SW480 (cell line): ENCODE results near the gene SERPINB10.

Source experiments
- DNase-seq: peaks from one replicate; pipeline ENCODE4 v3.0.0-alpha.2; 2016; ENCODE audit warnings: low spot score

The SERPINB10 gene, protein sequence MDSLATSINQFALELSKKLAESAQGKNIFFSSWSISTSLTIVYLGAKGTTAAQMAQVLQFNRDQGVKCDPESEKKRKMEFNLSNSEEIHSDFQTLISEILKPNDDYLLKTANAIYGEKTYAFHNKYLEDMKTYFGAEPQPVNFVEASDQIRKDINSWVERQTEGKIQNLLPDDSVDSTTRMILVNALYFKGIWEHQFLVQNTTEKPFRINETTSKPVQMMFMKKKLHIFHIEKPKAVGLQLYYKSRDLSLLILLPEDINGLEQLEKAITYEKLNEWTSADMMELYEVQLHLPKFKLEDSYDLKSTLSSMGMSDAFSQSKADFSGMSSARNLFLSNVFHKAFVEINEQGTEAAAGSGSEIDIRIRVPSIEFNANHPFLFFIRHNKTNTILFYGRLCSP

GRCh38 chr18:63907664-63908063 is at the start of gene SERPINB10:
SERPINB10 (plus strand) TSS chr18:63907958; CDS start chr18:63915511, 7,553 bp downstream.
- DNase-seq: no peak

DNA sequence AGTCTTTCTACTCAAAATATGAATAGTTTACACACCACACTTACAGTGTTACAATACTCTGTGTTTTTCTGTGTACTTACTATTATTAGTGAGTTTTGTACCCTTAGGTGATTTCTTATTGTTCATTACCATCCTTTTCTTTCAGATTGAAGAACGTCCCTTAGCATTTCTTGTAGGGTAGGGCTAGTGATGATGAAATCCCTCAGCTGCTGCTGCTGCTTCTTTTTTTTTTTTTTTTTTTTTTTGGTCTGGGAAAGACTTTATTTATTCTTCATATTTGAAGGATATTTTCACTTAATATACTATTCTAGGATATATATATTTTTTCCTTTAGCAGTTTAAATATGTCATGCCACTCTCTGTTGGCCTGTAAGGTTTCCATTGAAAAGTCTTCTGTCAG is 49.3 kb upstream of the SERPINB10 start:
- DNase-seq: no peak

DNA sequence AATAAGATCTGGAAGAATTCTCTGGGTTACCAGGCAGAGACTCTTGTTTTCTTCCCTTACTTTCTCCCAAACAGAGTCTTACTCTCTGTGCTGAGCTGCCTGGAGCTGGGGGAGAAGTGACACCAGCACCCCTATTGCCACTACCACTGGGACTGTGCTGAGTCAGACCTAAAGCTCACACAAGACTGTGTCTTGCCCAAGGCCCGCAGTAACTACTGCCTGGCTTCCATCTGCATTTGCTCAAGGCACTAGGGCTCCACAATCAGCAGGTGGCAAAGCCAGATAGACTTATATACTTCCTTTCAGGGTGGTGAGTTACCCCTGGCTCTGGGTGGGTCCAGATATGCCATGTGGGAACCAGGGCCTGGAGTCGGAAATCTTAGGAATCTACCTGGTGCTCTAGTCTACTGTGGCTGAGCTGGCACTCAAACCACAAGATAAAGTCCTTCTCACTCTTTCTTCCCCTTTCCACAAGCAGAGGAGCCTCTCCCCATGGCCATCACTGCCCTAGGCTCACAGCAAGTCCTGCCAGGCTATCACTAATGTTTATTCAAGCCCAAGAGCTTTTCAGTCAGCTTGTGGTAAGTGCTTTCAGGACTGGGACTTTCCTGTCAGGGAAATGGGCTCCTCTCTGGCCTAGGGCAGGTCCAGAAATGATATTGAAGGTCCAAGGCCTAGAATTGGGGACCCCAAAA is 47.8 kb upstream of the SERPINB10 start:
- no peak for DNase-seq

DNA sequence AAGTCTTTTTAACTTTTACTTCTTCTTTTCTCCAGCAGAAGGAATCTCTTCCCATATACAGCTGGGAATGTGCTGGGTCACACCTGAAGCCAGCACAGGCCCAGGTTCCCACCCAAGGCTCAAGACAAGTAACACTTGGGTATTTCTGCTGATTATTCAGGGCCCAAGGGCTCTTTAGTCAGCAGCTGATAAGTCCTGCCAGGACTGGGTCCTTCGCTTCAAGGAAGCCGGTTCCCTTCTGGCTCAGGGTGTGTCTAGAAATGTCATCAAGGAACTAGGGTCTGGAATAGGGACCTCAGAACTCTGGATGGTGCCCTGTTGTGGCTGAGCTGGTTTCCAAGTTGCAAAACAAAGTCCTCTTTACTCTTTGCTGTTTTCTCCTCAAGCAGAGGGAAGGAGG is 47.2 kb upstream of the SERPINB10 start:
- DNase-seq: no peak

DNA sequence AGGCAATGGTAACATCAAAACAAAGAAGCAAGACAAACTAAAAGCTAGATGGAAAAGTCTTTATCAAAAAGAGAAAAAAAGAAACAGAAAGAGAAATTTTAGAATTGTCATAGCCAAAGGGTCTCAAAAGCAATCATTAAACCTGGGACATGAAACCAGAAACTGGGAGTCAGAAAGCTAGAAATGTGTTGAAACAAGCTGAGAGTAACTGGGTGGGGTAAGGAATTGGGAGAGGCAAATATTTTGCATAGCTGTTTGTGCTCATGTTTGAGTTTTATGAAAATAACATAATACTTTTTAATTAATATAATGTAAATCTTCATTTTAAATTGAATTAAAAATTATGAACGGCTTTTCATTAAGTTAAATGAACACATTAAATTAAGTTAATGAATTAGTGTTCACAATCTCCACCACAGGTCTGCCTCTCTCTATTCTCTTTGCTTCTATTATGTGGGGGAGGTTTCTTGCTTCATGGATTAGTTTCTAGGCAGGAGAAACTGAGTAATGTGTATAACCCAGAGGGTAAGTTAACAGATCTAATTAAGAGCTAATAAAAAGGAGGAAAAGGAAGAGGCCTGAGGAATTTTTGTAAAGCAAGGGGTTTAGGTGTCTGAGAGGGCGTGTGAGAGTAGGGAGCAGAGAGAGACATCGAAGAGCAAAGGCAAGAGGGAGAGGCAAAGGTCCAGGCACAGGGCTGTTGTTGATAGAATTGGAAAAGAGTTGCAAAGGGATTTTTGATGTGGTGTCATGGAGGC is 40.2 kb upstream of the SERPINB10 start:
- no peak for DNase-seq

DNA sequence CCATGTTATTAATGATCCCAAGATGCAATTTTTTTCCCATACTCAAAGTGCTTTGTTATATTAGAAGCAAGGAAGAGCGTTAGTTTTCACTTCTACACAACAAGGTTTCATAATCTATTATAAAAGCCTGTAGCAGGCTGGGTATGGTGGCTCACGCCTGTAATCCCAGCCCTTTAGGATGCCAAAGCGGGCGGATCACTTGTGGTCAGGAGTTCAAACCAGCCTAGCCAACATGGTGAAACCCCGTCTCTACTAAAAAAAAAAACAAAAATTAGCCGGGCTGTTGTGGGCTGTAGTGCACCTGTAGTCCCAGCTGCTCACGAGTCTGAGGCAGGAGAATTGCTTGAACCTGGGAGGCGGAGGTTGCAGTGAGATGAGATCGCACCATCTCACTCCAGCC is 39.2 kb upstream of the SERPINB10 start:
- no peak for DNase-seq

DNA sequence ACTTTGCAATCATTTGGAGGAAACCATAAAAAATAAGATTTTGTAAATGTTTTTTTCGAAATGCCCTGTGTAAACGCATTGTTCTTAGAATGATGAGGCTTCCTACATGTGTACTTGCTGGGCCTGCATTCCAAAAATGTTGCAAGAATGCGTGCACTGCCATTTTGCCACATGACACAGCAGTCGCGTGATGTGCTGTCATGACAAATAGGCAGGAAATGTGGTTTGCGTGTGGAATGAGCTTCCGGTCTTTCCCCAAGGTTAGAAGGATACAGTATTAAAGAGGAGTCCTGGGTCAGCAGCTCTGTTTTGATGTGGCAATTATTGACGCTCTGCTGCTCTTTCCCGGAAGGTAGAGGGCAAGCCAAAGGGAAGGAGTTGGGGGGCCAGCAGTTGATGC is 38.4 kb upstream of the SERPINB10 start:
- DNase-seq: peak; percentile 7

DNA sequence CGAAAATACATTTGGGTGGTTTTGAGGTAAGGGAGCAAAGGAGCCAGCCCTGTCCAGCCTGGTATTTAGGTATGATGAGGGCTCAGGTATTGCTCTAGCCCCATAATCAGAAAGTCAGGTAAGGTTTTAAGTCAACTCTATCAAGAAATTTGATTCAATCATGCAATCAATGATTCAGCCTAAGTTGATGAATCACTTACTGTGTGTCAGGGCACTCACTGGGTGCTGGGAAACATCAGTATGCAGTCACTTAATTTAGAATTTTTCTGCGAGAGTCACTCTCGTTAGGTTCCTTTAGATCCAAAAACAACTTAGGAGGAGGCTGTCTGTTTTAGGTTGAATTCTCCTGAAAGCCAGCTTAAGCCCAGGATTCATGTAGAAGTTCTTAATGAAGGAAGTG is 37.9 kb upstream of the SERPINB10 start:
- DNase-seq: no peak

GRCh38 chr18:63871836-63872235 is 35.9 kb upstream of the SERPINB10 start:
- no peak for DNase-seq

GRCh38 chr18:63872586-63872985 is 35.2 kb upstream of the SERPINB10 start:
- DNase-seq: no peak

- no peak for DNase-seq
These were observed 29.4 kb upstream of the SERPINB10 start for GRCh38 chr18:63878343-63878742.

GRCh38 chr18:63878925-63879324 is 28.8 kb upstream of the SERPINB10 start:
- DNase-seq: no peak

DNA sequence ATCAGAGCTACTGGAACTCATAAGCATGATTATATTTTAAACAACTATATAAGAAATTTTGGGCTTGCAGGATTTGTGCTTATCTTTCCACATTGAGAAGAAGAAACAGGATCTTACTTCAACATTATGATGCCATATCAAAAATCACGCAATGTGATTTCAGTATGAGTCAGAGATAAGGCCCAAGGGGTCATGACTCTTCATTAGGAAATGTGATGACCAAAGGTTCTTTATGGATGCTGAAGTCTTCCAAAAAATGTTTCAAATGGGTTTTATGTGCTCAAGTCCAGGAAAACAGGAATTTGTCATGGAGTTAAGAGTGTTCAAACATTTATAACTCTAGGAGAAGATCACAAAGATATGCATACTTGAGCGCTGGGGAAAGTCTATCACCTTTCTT is 28.0 kb upstream of the SERPINB10 start:
- no peak for DNase-seq

DNA sequence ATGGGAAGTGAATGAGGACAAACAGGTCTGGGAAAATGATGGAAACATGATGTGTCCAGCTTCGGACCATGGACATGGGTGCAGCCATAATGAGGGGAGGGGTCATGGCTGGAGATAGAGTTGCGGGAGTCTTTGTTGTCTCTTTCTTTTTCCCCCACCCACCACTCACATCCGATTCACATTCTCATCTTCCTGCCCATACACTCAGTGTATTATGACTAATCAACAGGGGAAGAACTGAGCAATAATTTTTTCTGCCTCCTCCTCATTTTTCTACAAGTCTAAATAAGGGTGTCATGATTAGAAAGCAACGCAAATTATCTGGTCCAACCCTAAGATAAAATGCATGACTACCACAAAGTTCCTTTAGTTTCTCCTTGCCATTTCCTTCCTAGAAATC is 25.9 kb upstream of the SERPINB10 start:
- no peak for DNase-seq

GRCh38 chr18:63882333-63883141 is 25.2 kb upstream of the SERPINB10 start:
- DNase-seq: no peak

DNA sequence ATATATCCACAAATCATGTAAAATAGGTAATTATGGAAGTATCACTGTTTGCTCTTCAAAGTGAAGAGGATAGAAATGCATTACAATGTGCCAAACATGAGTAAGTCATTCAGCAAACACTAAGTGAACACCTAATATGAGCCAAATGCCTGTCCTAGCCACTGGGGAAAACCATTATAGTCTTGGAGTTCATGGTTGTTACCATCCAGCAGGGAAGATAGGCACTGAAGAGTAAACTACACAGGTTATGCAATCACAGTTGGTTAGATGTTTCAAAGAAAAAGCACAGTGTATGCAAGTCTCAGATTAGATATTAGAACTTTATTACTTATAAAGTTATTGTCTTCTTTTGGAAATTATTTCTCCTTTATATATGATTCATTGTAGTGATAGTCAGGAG is 24.1 kb upstream of the SERPINB10 start:
- no peak for DNase-seq

DNA sequence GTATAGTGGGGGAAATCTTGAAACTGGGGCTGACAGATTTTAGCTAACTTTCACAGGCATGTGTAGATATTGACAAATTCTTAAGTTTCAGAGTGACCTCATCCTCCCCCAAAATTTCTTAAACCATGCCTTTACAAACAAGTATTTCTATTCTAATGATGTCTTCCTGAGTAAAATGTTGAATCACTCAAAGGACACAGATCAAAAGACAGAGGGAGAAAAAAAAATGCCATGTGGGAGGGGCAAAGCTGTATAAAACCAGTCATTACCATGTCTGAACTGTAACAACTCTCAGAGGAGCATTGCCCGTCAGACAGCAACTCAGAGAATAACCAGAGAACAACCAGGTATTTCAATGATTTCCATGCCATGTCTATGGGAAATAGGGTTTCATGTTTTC is 20.3 kb upstream of the SERPINB10 start, which contains the start of gene SERPINB2:
Gene SERPINB2 (plus strand): TSS at position 282 of the 400 bp plus-strand sequence. CDS start 3,740 bp downstream, outside the sequence.
- peak; percentile 1 for DNase-seq

GRCh38 chr18:63888470-63889190 is 19.1 kb upstream of the SERPINB10 start:
- DNase-seq: no peak

GRCh38 chr18:63889626-63890025 is 18.1 kb upstream of the SERPINB10 start:
- DNase-seq: no peak

DNA sequence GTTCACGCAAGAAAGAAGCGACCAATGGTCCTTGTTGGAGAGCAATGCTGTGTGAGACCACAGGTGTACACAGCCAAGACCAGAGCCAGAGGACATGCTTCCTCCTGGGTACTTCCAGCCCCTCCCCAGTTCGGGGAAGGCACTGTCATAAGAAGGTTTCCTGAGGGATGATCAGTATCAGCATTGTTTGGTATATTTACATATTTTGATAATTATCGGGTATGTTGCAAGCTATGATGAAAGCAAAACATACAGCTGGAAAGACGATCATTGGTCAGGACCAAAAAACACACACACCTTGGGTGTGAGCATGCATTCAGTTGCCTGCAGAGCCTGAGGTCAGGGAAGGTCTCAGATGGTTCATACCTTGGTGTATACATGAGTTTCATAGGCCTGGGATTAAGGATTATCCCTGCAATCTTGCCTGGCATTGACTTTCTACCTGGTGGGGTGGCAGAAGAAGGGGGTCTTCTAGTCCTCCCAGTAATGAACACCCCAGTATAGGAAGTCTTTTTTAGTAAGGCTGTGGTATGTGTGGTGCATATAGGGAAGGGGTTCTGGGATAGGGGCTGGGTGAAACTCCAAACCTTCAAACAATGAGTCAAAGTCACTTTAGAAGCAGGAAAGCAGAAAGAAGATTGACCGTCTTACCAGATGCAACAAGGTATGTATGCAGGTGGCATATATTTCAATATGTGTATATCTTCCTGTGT is 17.4 kb upstream of the SERPINB10 start:
- DNase-seq: no peak

DNA sequence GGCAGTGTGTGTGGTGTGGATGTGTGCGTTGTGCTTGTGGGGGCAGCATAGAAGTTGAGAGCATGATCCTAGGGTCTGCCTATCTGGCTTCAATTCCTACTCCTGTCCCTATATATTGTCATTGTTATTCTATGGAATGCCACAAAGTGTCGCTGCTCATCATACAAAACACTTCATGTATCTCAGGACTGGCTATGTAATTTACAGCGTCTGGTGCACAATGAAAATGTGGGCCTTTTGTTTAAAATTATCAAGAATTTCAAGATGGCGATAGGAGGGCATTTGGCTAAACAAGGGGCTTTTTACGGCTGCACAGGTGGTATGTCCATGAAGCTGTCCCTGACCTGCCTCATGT is 16.8 kb upstream of the SERPINB10 start:
- DNase-seq: peak; percentile 27
